ENCODE data around the gene PPP1R15B. TPM values are rescaled to one million over a fixed set of nuclear protein-coding genes. Genes with fewer than 3 reads are reported as not detected.

Gene PPP1R15B
- total and polyA plus RNA-seq, 2 experiments from 2014 or later = 34.0 to 77.0 TPM

DNA sequence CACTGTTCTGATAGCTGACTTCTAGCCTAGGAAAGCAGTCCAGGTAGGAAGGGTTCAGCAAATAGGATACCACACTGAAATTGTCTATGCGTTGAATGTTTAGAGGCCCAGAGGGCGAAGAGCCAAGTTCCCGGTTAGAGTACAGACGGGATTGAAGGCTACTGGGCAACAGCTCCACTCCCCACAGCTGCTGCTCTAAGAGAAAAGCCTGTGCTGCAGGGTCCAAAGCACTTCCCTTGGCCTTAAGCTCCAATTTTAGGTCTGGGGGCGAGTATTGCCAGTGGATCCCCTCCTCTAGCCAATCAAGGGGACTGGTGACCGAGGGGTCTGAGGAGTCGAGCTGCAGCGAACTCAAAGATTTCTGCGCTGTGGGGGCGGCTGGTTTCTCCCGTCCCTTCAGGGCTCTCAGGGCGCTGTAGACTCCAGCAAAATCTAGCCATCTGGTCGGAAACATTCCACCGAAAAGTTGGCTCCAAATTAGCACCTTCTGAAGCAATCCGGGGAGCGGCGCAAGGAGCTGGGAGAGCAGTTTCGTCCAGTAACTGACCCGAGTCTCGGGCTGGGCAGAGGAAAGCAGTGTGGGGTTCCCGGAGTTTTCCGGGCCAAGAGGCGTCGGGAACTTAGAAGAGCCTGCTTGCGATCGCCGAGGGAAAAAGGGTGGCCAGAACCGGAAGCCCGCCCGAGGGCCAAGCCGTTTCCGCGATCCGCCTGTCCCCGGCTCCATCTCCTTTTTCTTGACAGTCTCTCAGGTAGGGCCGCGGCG lies 748 bp downstream of the PPP1R15B start:
- Histone ChIP-seq H3K4me3 (peak overlapping the region; percentile 96), H3K9me3 (ENCODE audit: low read depth) (no peaks in the 10 kb centered on the region), H4K20me1 (ENCODE audit: insufficient read depth, poor library complexity, severe bottlenecking) (peaks cover 50% of the 10 kb centered on the region), H2AFZ (peak overlapping the region; percentile 41), H3K27me3 (no peaks in the 10 kb centered on the region), H3K79me2 (peaks cover 75% of the 10 kb centered on the region), H3K36me3 (replicated peaks; ENCODE audit: insufficient read depth, low read depth) (peaks cover 2% of the 10 kb centered on the region), H3K9me2 (replicated peaks; ENCODE audit: insufficient read depth) (no peaks in the 10 kb centered on the region), H3K4me2 (peak overlapping the region; percentile 81), H3K4me1 (ENCODE audit: insufficient read depth) (peaks cover 8% of the 10 kb centered on the region), H3K27ac (peak overlapping the region; percentile 100)
- no peak for TF ChIP-seq EZH2 (IDR thresholded peaks at IDR 0.05; ENCODE audit: borderline replicate concordance)
- under 1% methylated on average over 37 of the region's 38 CpGs for WGBS (ENCODE audit: low lambda C conversion rate, missing lambda C conversion rate)
- peak; percentile 56 for DNase-seq (ENCODE audit: low spot score)

DNA sequence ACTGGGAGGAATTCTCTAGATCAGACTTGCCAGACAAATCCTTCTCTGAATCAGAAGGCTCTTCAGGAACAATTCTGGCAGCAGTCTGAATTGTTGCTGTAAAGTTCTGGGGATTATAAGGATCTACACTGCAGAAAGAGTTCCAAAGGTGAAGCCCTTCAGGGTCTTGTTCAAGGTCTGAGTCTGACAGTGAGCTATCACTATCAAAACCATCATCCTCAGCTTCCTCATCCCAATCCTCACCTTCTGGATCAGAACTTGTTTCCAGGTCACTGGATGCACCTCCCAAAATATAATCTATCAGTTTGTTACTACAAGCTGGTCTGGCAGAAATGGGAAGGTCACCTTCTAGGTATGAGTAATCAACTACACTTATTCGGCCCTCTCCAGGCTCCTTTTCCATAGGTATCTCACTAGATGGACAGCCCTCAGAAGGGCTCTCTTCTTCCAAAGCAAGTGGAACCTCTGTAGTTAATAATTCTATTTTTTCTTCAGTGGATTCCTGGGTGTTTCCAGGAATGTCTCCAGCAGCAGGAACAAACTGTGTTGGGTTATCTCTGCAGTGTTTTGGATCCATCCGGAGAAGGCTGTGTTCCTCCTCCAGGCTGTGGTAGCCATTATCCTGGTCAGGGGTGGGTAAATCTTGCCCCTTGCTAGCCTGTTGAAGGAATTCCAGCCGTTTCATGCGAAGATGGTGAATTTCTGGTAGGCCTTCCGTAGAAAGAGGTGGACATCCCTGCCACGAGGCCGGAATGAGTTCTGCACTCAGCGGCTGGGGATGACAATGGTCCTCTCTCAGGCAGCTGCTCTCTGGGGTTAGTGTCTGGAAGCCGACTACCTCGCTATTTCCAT lies 1.6 kb downstream of the PPP1R15B start:
- H3K4me2 ChIP-seq = peak overlapping the region; percentile 81
- no peak for TF ChIP-seq EZH2 (IDR thresholded peaks at IDR 0.05; ENCODE audit: borderline replicate concordance)
- no peak for TF ChIP-seq EZH2phosphoT487 (IDR thresholded peaks at IDR 0.05; ENCODE audit: low read depth, severe bottlenecking, unreplicated experiment)
- TF ChIP-seq, protein P1, sequence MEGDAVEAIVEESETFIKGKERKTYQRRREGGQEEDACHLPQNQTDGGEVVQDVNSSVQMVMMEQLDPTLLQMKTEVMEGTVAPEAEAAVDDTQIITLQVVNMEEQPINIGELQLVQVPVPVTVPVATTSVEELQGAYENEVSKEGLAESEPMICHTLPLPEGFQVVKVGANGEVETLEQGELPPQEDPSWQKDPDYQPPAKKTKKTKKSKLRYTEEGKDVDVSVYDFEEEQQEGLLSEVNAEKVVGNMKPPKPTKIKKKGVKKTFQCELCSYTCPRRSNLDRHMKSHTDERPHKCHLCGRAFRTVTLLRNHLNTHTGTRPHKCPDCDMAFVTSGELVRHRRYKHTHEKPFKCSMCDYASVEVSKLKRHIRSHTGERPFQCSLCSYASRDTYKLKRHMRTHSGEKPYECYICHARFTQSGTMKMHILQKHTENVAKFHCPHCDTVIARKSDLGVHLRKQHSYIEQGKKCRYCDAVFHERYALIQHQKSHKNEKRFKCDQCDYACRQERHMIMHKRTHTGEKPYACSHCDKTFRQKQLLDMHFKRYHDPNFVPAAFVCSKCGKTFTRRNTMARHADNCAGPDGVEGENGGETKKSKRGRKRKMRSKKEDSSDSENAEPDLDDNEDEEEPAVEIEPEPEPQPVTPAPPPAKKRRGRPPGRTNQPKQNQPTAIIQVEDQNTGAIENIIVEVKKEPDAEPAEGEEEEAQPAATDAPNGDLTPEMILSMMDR (IDR thresholded peaks at IDR 0.05; ENCODE audit: poor library complexity) = no peak
- peak overlapping the region; percentile 96 for H3K4me3 ChIP-seq
- H3K4me1 ChIP-seq (ENCODE audit: insufficient read depth) = peaks cover 14% of the 10 kb centered on the region
- under 1% methylated on average over 10 of the region's 10 CpGs for WGBS (ENCODE audit: low lambda C conversion rate, missing lambda C conversion rate)
- H3K27ac ChIP-seq = peak overlapping the region; percentile 100
- H4K20me1 ChIP-seq (ENCODE audit: insufficient read depth, poor library complexity, severe bottlenecking) = peaks cover 59% of the 10 kb centered on the region
- H3K9me2 ChIP-seq (replicated peaks; ENCODE audit: insufficient read depth) = no peaks in the 10 kb centered on the region
- DNase-seq (ENCODE audit: low spot score) = no peak
- no peak overlapping the region for H2AFZ ChIP-seq
- H3K36me3 ChIP-seq (replicated peaks; ENCODE audit: insufficient read depth, low read depth) = peaks cover 5% of the 10 kb centered on the region
- H3K27me3 ChIP-seq = no peaks in the 10 kb centered on the region
- peaks cover 76% of the 10 kb centered on the region for H3K79me2 ChIP-seq
- no peaks in the 10 kb centered on the region for H3K9me3 ChIP-seq (ENCODE audit: low read depth)

DNA sequence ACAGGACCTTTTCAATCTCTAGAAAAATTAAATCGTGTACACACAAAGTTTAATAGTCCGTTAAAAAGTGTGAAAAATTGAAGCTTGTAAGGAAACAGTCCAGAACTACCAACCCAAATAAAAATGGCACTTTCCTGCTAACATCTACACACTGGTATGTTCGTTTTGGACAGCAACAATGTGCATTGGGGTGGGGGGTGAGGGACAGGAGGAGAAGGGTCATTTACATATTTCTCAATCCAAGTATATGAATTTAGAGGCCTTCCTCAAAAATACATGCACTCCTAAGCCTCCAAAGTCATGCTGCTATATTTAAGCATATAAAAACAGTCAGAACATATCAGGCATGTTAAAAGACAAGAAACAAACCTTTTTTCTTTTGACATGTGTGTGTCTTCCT lies 2.5 kb downstream of the PPP1R15B start:
- peaks cover 5% of the 10 kb centered on the region for H3K36me3 ChIP-seq (replicated peaks; ENCODE audit: insufficient read depth, low read depth)
- peaks cover 81% of the 10 kb centered on the region for H3K79me2 ChIP-seq
- peak overlapping the region; percentile 96 for H3K4me3 ChIP-seq
- H3K9me2 ChIP-seq (replicated peaks; ENCODE audit: insufficient read depth) = no peaks in the 10 kb centered on the region
- 3% methylated on average over 3 of the region's 3 CpGs for WGBS (ENCODE audit: low lambda C conversion rate, missing lambda C conversion rate)
- H3K27me3 ChIP-seq = no peaks in the 10 kb centered on the region
- peak overlapping the region; percentile 81 for H3K4me2 ChIP-seq
- H2AFZ ChIP-seq = no peak overlapping the region
- peaks cover 68% of the 10 kb centered on the region for H4K20me1 ChIP-seq (ENCODE audit: insufficient read depth, poor library complexity, severe bottlenecking)
- no peak for DNase-seq (ENCODE audit: low spot score)
- peaks cover 17% of the 10 kb centered on the region for H3K4me1 ChIP-seq (ENCODE audit: insufficient read depth)
- peak overlapping the region; percentile 100 for H3K27ac ChIP-seq
- H3K9me3 ChIP-seq (ENCODE audit: low read depth) = no peaks in the 10 kb centered on the region
- TF ChIP-seq EZH2phosphoT487 (IDR thresholded peaks at IDR 0.05; ENCODE audit: low read depth, severe bottlenecking, unreplicated experiment) (no peak), EZH2 (IDR thresholded peaks at IDR 0.05; ENCODE audit: borderline replicate concordance) (no peak)
- TF ChIP-seq, protein P1 (IDR thresholded peaks at IDR 0.05; ENCODE audit: poor library complexity) = no peak

DNA sequence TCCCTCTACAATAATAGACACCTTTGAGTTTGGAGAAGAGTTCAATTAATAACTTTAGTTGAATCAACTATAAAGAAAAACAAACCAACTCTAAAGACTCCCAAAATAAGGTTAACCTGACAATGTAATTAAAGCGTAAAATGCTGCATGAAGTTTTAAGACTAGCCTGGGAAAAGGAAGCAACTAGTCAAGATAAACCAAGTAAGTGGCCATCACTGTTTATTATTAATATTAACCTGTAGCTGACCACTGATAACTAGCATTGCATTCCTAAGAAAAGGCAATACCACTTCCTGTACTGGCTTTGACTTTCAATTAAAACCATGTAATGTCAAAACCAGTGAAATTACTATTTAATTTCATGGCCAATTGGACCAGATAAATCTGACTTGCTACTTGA lies 3.0 kb downstream of the PPP1R15B start:
- Histone ChIP-seq H4K20me1 (ENCODE audit: insufficient read depth, poor library complexity, severe bottlenecking) (peaks cover 70% of the 10 kb centered on the region), H3K27ac (peak overlapping the region; percentile 100), H2AFZ (no peak overlapping the region), H3K9me3 (ENCODE audit: low read depth) (no peaks in the 10 kb centered on the region), H3K4me3 (peak overlapping the region; percentile 96), H3K4me2 (peak overlapping the region; percentile 81), H3K79me2 (peaks cover 86% of the 10 kb centered on the region), H3K36me3 (replicated peaks; ENCODE audit: insufficient read depth, low read depth) (peaks cover 5% of the 10 kb centered on the region), H3K27me3 (no peaks in the 10 kb centered on the region), H3K9me2 (replicated peaks; ENCODE audit: insufficient read depth) (no peaks in the 10 kb centered on the region), H3K4me1 (ENCODE audit: insufficient read depth) (peaks cover 17% of the 10 kb centered on the region)
- DNase-seq (ENCODE audit: low spot score) = no peak
- TF ChIP-seq EZH2 (IDR thresholded peaks at IDR 0.05; ENCODE audit: borderline replicate concordance) (no peak), EZH2phosphoT487 (IDR thresholded peaks at IDR 0.05; ENCODE audit: low read depth, severe bottlenecking, unreplicated experiment) (no peak)
- TF ChIP-seq, protein P1 (IDR thresholded peaks at IDR 0.05; ENCODE audit: poor library complexity) = no peak
- WGBS (ENCODE audit: low lambda C conversion rate, missing lambda C conversion rate) = 0% methylated on average over 1 of the region's 1 CpG
